HL-60 (cell line): ENCODE measurements around the gene NAA60.

Experiments
- DNase-seq, 2 experiments: peaks; one replicate each; pipeline ENCODE4 v3.0.0-alpha.2; 2010 to 2020; ENCODE audit warnings: low read depth in 1 of 2, low spot score in 1 of 2
- H3K27ac ChIP-seq: fragments of 250-450 bp; sonication (Bioruptor Pico); replicated peaks from 2 replicates; pipeline ENCODE4 v1.5.1; 2020; ENCODE audit warnings: mild to moderate bottlenecking, moderate library complexity
- H3K27me3 ChIP-seq: fragments of 250-450 bp; sonication (Bioruptor Pico); 2 replicates; pipeline ENCODE4 v1.5.1; 2021; ENCODE audit warnings: mild to moderate bottlenecking, moderate library complexity; ENCODE audit not compliant: insufficient read depth, poor library complexity, severe bottlenecking
- H3K4me3 ChIP-seq: replicated peaks from 2 replicates; pipeline ENCODE4 v1.5.1; 2011; ENCODE audit warnings: mild to moderate bottlenecking, control low read depth, low read length; ENCODE audit not compliant: insufficient read depth
- CTCF ChIP-seq: IDR thresholded peaks from one replicate; pipeline ENCODE4 v1.5.1; 2011; ENCODE audit warnings: low read length, control low read depth, inconsistent platforms; ENCODE audit not compliant: insufficient read depth
- GABPA ChIP-seq: IDR thresholded peaks from 2 replicates; pipeline ENCODE4 v1.6.1; 2012; ENCODE audit warnings: low read depth
- POLR2AphosphoS5 ChIP-seq: IDR thresholded peaks from 2 replicates; pipeline ENCODE4 v1.6.1; 2012; ENCODE audit warnings: low read depth
- REST ChIP-seq: IDR thresholded peaks from 2 replicates; pipeline ENCODE4 v1.6.1; 2012; ENCODE audit warnings: low read depth; ENCODE audit not compliant: insufficient replicate concordance
- SPI1 ChIP-seq: IDR thresholded peaks from 2 replicates; pipeline ENCODE4 v1.6.1; 2012; ENCODE audit warnings: low read depth, mild to moderate bottlenecking, borderline replicate concordance

Gene NAA60

DNA sequence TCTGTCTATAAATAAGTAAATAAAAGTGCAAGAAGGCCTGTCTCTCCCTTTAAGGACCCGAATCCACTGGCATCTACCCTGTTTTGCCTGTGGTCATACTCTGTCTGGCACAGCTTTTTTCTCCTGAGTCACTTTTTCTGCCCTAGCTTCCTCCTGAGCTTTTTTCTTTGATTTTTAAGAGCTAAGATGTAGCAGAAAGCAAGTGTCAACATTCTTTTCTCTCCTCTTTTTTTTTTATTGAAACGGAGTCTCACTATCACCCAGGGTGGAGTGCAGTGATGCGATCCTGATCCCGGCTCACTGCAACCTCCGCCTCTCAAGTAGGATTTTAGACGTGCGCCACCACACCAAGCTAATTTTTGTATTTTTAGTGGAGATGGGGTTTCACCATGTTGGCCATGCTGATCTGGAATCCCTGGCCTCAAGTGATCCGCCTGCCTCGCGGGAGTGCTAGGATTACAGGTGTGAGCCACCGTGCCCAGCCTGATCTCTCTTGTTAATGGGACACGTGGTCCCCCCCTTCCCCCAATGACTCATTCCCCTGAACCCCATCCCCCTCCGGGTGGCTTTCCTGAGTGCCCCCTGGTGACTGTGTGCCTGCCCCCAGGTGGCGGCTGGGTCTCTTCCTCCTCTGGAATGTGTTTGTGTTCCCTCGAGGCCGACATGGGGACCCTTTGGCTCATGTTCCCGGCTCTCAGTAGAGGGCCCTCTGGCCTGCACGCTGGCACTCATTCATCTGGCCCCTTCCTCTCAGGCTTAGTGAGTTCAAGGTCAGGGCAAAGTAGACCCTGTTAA lies 37.6 kb downstream of the NAA60 start:
- TF ChIP-seq CTCF (no peak), REST (no peak), GABPA (no peak), SPI1 (no peak), POLR2AphosphoS5 (no peak)
- Histone ChIP-seq H3K4me3 (no peak overlapping the region), H3K27me3 (no peaks in the 10 kb centered on the region), H3K27ac (no peak overlapping the region)
- DNase-seq = no peak

DNA sequence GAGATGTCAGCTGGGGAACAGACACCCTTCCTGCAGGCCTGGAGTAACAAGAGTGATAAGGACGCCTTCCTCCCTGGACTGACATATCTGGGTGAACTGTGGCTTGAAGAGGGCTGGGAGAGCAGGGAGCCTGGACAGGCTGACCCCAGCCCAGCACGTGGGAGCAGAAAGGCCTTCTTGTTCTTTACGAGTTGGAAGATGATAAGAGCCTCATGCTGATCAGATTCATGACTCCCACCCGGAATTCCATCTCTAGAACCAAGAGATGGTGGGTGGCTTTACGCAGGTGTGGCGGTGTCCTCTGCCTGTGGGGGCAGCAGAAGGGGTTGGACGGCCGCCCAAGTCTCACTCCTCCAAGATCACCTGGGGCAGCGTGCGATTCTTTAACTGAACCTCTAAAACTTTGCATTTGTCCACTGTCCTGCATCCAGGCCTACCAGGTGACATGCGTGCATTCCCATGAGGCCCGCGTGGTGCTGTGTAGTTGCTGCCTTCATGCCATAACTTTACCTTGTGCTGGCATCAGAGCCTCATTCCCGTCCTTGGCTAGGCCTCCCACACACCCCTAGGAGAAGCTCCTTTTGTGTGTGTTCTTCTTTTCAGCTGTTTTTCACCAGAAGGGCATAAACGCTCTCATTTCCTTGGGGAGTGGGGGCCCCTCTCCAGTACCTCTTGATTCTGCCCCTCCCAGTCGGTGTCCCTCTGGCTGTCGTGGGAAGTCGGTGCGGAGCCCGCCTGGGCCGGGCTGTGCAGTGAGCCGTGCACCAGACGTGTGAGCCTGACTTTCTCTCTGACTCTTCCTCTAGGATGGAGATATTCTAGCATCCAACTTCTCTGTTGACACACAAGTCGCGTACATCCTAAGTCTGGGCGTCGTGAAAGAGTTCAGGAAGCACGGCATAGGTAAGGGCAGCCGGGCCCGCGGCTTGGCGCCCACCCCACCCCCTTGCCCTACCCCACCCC lies 38.5 kb downstream of the NAA60 start:
- H3K4me3 ChIP-seq = no peak overlapping the region
- no peak for TF ChIP-seq REST
- TF ChIP-seq CTCF = no peak
- TF ChIP-seq GABPA = no peak
- no peak for TF ChIP-seq SPI1
- TF ChIP-seq POLR2AphosphoS5 = no peak
- H3K27me3 ChIP-seq = no peaks in the 10 kb centered on the region
- H3K27ac ChIP-seq = no peak overlapping the region
- no peak for DNase-seq

DNA sequence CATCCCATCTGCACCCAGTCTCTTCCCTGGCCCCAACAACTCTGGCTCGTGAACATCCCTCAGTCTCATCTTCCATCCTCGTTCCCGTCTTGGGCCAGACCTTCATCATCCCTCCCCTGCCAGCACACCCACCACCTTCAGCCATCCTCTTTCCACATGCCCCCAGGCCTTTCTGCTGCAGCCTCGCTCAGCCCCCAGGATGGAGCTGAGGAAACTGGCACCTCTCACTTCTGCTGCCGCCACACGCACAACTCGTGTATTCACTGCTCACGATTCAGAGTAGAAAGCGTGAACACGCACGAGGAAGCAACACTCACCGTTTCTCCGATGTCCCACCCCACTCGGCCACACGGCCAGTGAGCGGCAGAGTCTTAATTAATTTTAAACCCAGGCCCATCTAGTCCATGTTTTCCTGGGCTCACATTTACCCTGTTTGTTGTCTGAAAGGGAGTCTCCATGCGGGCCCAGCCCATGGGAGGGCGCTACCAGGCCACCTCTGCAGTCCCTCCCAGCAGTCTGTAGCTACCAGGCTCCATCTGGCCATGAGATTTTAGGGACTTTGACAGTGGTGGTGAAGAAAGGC lies 39.3 kb downstream of the NAA60 start:
- DNase-seq = no peak
- no peak for TF ChIP-seq SPI1
- TF ChIP-seq REST = no peak
- no peak for TF ChIP-seq POLR2AphosphoS5
- no peak for TF ChIP-seq CTCF
- no peak for TF ChIP-seq GABPA
- no peak overlapping the region for H3K27ac ChIP-seq
- no peak overlapping the region for H3K4me3 ChIP-seq
- H3K27me3 ChIP-seq = no peaks in the 10 kb centered on the region
